ENCODE results near the gene SPATA46. TPM values are rescaled to one million over a fixed set of nuclear protein-coding genes. Genes with fewer than 3 reads are reported as not detected.

The SPATA46 gene
- total RNA-seq, 3 donors from 2014 or later (not counting 1 experiment from before 2014, with no cell fraction given): not detected

GRCh38 chr1:162400790-162401355 is 24.2 kb upstream of the SPATA46 start:
- TF ChIP-seq CTCF (IDR thresholded peaks at IDR 0.05): no peak
- H3K27ac ChIP-seq (ENCODE audit: low read length): peak overlapping the region; percentile 67
- DNase-seq: no peak
- Mint-ChIP-seq H3K27me3 (ENCODE audit: low read depth in 2 of 2) (no peaks in the 10 kb centered on the region), H3K9me3 (no peaks in the 10 kb centered on the region), H3K27ac (peak overlapping the region; percentile 92 to 94), H3K36me3 (peaks cover 28% of the 10 kb centered on the region), H3K4me3 (peak overlapping the region; percentile 81), H3K4me1 (peaks cover 76 to 84% of the 10 kb centered on the region in 2 donors)
- H3K36me3 ChIP-seq (ENCODE audit: control insufficient read depth, insufficient read depth, low read length): peaks cover 54% of the 10 kb centered on the region
- no peak overlapping the region for H3K4me3 ChIP-seq (ENCODE audit: low read length)
- H3K9me3 ChIP-seq (ENCODE audit: control insufficient read depth, insufficient read depth, low read length): no peaks in the 10 kb centered on the region
- WGBS (ENCODE audit: insufficient coverage): 72% methylated on average over 10 of the region's 10 CpGs
- no peaks in the 10 kb centered on the region for H3K27me3 ChIP-seq (ENCODE audit: control insufficient read depth, insufficient read depth, low read length)
- intact Hi-C loops (cut with micrococcal nuclease): no loop called here
- ATAC-seq: peak; percentile 68 to 81 (median 73)
- H3K4me1 ChIP-seq (ENCODE audit: control insufficient read depth, insufficient read depth, low read length): peaks cover 46% of the 10 kb centered on the region

GRCh38 chr1:162398999-162399580 is 22.4 kb upstream of the SPATA46 start:
- DNase-seq: no peak
- peak overlapping the region; percentile 92 to 94 for H3K27ac Mint-ChIP-seq
- no peaks in the 10 kb centered on the region for H3K27me3 ChIP-seq (ENCODE audit: control insufficient read depth, insufficient read depth, low read length)
- peaks cover 45% of the 10 kb centered on the region for H3K4me1 ChIP-seq (ENCODE audit: control insufficient read depth, insufficient read depth, low read length)
- no peak for TF ChIP-seq CTCF (IDR thresholded peaks at IDR 0.05)
- no peak overlapping the region for H3K4me3 ChIP-seq (ENCODE audit: low read length)
- no peaks in the 10 kb centered on the region for H3K27me3 Mint-ChIP-seq (ENCODE audit: low read depth in 2 of 2)
- peaks cover 63 to 71% of the 10 kb centered on the region in 2 donors for H3K4me1 Mint-ChIP-seq
- H3K9me3 ChIP-seq (ENCODE audit: control insufficient read depth, insufficient read depth, low read length): no peaks in the 10 kb centered on the region
- H3K36me3 Mint-ChIP-seq: peaks cover 26% of the 10 kb centered on the region
- no peaks in the 10 kb centered on the region for H3K9me3 Mint-ChIP-seq
- H3K4me3 Mint-ChIP-seq: peak overlapping the region; percentile 82
- intact Hi-C loops (cut with micrococcal nuclease): loop anchor here (10.0 kb wide), 1 partner anchor 604 kb away; no protein-coding TSS in a partner anchor
- H3K27ac ChIP-seq (ENCODE audit: low read length): peak overlapping the region; percentile 67
- peaks cover 66% of the 10 kb centered on the region for H3K36me3 ChIP-seq (ENCODE audit: control insufficient read depth, insufficient read depth, low read length)
- ATAC-seq: peak; percentile 54 to 69 (median 65)
- 80% methylated on average over 8 of the region's 8 CpGs for WGBS (ENCODE audit: insufficient coverage)

- no peak for DNase-seq
- Histone ChIP-seq H3K4me1 (ENCODE audit: control insufficient read depth, insufficient read depth, low read length) (peaks cover 40% of the 10 kb centered on the region), H3K27me3 (ENCODE audit: control insufficient read depth, insufficient read depth, low read length) (no peaks in the 10 kb centered on the region), H3K27ac (ENCODE audit: low read length) (peak overlapping the region; percentile 6), H3K9me3 (ENCODE audit: control insufficient read depth, insufficient read depth, low read length) (no peaks in the 10 kb centered on the region), H3K36me3 (ENCODE audit: control insufficient read depth, insufficient read depth, low read length) (peaks cover 66% of the 10 kb centered on the region), H3K4me3 (ENCODE audit: low read length) (no peak overlapping the region)
- intact Hi-C loops (cut with micrococcal nuclease): loop anchor here (10.0 kb wide), 1 partner anchor 603 kb away; no protein-coding TSS in a partner anchor
- TF ChIP-seq CTCF (IDR thresholded peaks at IDR 0.05): no peak
- H3K9me3 Mint-ChIP-seq: no peaks in the 10 kb centered on the region
- peaks cover 61% of the 10 kb centered on the region in 2 donors for H3K4me1 Mint-ChIP-seq
- 94% methylated on average over 2 of the region's 3 CpGs for WGBS (ENCODE audit: insufficient coverage)
- peak overlapping the region; percentile 92 to 94 for H3K27ac Mint-ChIP-seq
- peaks cover 31% of the 10 kb centered on the region for H3K36me3 Mint-ChIP-seq
- no peak for ATAC-seq
- no peaks in the 10 kb centered on the region for H3K27me3 Mint-ChIP-seq (ENCODE audit: low read depth in 2 of 2)
- peak overlapping the region; percentile 82 for H3K4me3 Mint-ChIP-seq
These were observed 21.4 kb upstream of the SPATA46 start for GRCh38 chr1:162397943-162398560.
